Brain microvascular endothelial cell (primary cell): ENCODE results near the gene LMTK2.

ENCODE experiments used
- DNase-seq: peaks from one replicate; pipeline ENCODE4 v3.0.0-alpha.2; 2020
- H3K27ac ChIP-seq: fragments of 250-450 bp; sonication (Bioruptor Pico); 2 replicates; pipeline ENCODE4 v1.5.1; 2020; ENCODE audit warnings: mild to moderate bottlenecking, moderate library complexity
- H3K27me3 ChIP-seq: fragments of 250-450 bp; sonication (Bioruptor Pico); replicated peaks from 2 replicates; pipeline ENCODE4 v1.5.1; 2020; ENCODE audit warnings: mild to moderate bottlenecking
- H3K36me3 ChIP-seq: fragments of 250-450 bp; sonication (Bioruptor Pico); replicated peaks from 2 replicates; pipeline ENCODE4 v1.5.1; 2020; ENCODE audit warnings: mild to moderate bottlenecking
- H3K4me3 ChIP-seq: 2 replicates; pipeline ENCODE4 v1.5.1; 2011; ENCODE audit warnings: low read depth, mild to moderate bottlenecking, control low read depth, low read length, moderate library complexity
- in situ Hi-C: cut with HindIII; loops from 2 replicates; pipeline ENCODE4 v1.10.0; 2017; ENCODE audit warnings: low sequenced_read_pairs, low pct_ligation_motif_present
- TF ChIP-seq, protein P1 (sequence below): IDR thresholded peaks from 2 replicates; pipeline ENCODE4 v1.5.1; 2011; ENCODE audit warnings: low read depth, mild to moderate bottlenecking, moderate library complexity, low read length, control low read depth, inconsistent platforms; ENCODE audit errors: missing control alignments

The LMTK2 gene

DNA sequence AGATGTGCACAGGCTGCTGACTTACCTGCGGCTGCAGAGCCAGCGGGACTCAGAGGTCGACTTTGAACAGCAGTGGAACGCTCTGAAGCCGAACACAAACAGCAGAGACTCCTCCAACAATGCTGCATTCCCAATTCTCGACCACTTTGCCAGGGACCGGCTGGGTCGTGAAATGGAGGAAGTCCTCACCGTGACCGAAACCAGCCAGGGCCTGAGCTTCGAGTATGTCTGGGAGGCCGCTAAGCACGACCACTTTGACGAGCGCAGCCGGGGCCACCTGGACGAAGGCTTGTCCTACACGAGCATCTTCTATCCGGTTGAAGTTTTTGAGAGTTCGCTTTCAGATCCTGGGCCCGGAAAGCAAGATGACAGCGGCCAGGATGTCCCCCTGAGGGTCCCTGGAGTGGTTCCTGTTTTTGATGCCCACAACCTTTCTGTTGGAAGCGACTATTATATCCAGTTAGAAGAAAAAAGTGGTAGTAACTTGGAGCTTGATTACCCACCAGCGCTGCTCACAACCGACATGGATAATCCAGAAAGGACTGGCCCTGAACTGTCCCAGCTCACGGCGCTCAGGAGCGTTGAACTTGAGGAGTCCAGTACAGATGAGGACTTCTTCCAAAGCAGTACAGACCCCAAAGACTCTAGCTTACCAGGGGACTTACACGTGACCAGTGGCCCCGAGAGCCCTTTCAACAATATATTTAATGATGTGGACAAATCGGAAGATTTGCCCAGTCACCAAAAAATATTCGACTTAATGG, 85.2 kb downstream of the LMTK2 start:
- Histone ChIP-seq H3K27ac (no peak overlapping the region), H3K4me3 (no peak overlapping the region), H3K36me3 (peaks cover 12% of the 10 kb centered on the region), H3K27me3 (no peaks in the 10 kb centered on the region)
- TF ChIP-seq, protein P1, sequence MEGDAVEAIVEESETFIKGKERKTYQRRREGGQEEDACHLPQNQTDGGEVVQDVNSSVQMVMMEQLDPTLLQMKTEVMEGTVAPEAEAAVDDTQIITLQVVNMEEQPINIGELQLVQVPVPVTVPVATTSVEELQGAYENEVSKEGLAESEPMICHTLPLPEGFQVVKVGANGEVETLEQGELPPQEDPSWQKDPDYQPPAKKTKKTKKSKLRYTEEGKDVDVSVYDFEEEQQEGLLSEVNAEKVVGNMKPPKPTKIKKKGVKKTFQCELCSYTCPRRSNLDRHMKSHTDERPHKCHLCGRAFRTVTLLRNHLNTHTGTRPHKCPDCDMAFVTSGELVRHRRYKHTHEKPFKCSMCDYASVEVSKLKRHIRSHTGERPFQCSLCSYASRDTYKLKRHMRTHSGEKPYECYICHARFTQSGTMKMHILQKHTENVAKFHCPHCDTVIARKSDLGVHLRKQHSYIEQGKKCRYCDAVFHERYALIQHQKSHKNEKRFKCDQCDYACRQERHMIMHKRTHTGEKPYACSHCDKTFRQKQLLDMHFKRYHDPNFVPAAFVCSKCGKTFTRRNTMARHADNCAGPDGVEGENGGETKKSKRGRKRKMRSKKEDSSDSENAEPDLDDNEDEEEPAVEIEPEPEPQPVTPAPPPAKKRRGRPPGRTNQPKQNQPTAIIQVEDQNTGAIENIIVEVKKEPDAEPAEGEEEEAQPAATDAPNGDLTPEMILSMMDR = no peak
- in situ Hi-C loops = no loop called here
- no peak for DNase-seq

DNA sequence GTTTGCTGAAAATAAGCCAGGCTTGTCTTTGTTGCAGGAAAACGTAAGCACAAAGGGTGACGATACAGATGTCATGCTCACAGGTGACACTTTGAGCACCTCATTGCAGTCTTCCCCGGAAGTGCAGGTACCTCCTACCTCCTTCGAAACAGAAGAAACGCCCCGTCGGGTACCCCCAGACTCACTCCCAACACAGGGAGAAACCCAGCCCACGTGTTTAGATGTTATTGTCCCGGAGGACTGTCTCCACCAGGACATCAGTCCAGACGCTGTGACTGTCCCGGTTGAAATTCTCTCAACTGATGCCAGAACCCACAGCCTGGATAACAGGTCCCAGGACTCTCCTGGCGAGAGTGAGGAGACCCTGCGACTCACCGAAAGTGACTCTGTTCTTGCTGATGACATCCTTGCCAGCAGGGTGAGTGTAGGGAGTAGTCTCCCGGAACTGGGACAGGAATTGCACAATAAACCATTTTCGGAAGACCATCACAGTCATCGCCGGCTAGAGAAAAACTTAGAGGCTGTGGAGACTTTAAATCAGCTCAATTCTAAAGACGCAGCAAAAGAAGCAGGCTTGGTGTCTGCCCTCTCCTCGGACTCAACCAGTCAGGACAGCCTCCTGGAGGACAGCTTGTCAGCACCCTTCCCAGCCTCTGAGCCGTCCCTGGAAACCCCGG, 86.3 kb downstream of the LMTK2 start:
- DNase-seq = no peak
- Histone ChIP-seq H3K36me3 (peaks cover 12% of the 10 kb centered on the region), H3K4me3 (no peak overlapping the region), H3K27me3 (no peaks in the 10 kb centered on the region), H3K27ac (no peak overlapping the region)
- in situ Hi-C loops = no loop called here
- TF ChIP-seq, protein P1 = no peak

DNA sequence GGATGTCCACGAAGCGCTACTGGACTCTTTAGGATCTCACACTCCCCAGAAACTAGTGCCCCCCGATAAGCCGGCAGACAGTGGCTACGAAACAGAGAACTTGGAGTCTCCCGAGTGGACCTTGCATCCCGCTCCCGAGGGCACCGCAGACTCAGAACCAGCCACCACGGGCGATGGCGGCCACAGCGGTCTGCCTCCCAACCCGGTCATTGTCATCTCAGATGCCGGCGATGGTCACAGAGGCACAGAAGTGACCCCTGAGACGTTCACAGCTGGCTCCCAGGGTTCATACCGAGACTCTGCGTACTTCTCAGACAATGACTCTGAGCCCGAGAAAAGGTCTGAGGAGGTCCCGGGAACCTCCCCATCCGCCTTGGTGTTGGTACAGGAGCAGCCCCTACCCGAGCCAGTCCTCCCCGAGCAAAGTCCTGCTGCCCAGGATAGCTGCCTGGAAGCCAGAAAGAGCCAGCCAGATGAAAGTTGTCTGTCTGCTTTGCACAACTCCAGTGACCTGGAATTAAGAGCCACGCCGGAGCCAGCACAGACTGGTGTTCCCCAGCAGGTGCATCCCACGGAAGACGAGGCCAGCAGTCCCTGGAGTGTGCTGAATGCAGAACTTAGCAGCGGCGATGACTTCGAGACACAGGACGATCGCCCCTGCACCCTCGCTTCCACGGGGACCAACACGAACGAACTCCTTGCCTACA, 87.0 kb downstream of the LMTK2 start:
- DNase-seq = no peak
- Histone ChIP-seq H3K27me3 (no peaks in the 10 kb centered on the region), H3K4me3 (no peak overlapping the region), H3K27ac (no peak overlapping the region), H3K36me3 (peaks cover 12% of the 10 kb centered on the region)
- TF ChIP-seq, protein P1 = no peak
- in situ Hi-C loops = no loop called here

DNA sequence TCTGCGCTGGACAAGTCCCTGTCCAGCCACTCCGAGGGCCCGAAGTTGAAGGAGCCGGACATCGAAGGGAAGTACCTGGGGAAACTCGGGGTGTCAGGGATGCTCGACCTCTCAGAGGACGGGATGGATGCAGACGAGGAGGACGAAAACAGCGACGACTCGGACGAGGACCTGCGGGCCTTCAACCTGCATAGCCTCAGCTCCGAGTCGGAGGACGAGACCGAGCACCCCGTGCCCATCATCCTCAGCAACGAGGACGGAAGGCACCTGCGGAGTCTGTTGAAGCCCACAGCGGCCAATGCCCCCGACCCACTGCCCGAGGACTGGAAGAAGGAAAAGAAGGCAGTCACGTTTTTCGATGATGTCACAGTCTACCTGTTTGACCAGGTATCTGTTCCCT, 87.5 kb downstream of the LMTK2 start:
- TF ChIP-seq, protein P1 = no peak
- H3K36me3 ChIP-seq = peaks cover 12% of the 10 kb centered on the region
- in situ Hi-C loops = no loop called here

DNA sequence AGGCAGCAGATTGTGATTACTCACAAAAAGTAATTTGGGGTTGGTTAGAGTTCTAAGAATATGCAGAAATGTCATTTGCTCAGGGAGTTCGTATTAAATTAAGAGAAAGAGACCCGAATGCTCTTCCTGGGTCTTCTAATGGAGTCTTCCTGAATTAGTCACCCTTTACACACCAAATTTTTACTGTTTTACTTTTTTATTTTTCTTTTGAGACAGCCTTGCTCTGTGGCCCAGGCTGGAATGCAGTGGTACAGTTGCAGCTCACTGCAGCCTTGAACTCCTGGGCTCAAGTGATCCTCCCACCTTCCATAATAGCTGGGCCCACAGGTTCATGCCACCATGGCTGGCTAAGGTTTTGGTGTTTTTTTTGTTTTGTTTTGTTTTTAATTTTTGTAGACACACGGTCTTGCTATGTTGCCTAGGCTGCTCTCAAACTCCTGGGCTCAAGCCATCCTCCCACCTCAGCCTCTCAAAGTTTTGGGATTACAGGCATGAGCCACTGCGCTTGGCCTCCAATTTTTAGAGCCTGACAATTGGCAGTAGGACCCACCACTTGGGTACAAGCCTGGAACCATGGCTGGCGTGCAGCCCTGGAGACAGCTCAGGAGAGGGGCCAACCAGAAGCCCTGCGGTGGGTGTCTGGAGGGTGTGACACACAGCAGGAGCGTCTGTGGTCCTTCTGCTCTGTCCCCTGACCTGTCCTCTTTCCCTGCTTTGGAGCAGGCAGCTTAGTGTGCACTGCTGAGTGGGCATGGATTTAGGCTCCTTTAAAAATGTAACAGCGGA, 88.2 kb downstream of the LMTK2 start:
- Histone ChIP-seq H3K27me3 (no peaks in the 10 kb centered on the region), H3K4me3 (no peak overlapping the region), H3K36me3 (peaks cover 12% of the 10 kb centered on the region), H3K27ac (no peak overlapping the region)
- in situ Hi-C loops = no loop called here
- DNase-seq = peak; percentile 18
- TF ChIP-seq, protein P1 = no peak

More for the DNA sequence above, 87.5 kb downstream of the LMTK2 start:
- H3K4me3 ChIP-seq = no peak overlapping the region
- no peak for DNase-seq
- no peaks in the 10 kb centered on the region for H3K27me3 ChIP-seq
- H3K27ac ChIP-seq = no peak overlapping the region
